IMR-90 (cell line): ENCODE results near the gene ASCL1.

Source experiments
- BHLHE40 ChIP-seq: fragments of 150-350 bp; IDR thresholded peaks from 2 replicates; pipeline ENCODE4 v1.6.1; 2016; ENCODE audit warnings: mild to moderate bottlenecking, low read depth, low read length
- CEBPB ChIP-seq: IDR thresholded peaks from 2 replicates; pipeline ENCODE4 v1.6.1; 2012; ENCODE audit warnings: low read depth, low read length, improper control_type of control experiment
- CTCF ChIP-seq: conservative IDR thresholded peaks from 2 replicates; pipeline ENCODE4 v1.5.1; 2012; ENCODE audit warnings: mild to moderate bottlenecking, low read depth, low read length, improper control_type of control experiment
- ELK1 ChIP-seq: fragments of 150-350 bp; IDR thresholded peaks from 2 replicates; pipeline ENCODE4 v1.6.1; 2016; ENCODE audit warnings: low read depth, mild to moderate bottlenecking, low read length, moderate library complexity, borderline replicate concordance
- FOS ChIP-seq: fragments of 150-350 bp; IDR thresholded peaks from 2 replicates; pipeline ENCODE4 v1.6.1; 2016; ENCODE audit warnings: low read depth, low read length
- MAFK ChIP-seq: IDR thresholded peaks from 2 replicates; pipeline ENCODE4 v1.6.1; 2012; ENCODE audit warnings: low read depth, low read length, improper control_type of control experiment
- MAZ ChIP-seq: IDR thresholded peaks from 2 replicates; pipeline ENCODE4 v1.6.1; 2012; ENCODE audit warnings: low read depth, mild to moderate bottlenecking, low read length, improper control_type of control experiment, moderate library complexity, borderline replicate concordance
- NFE2L2 ChIP-seq: fragments of 150-350 bp; IDR thresholded peaks from 2 replicates; pipeline ENCODE4 v1.6.1; 2016; ENCODE audit warnings: low read depth, mild to moderate bottlenecking, low read length
- POLR2A ChIP-seq: IDR thresholded peaks from 2 replicates; pipeline ENCODE4 v1.6.1; 2012; ENCODE audit warnings: mild to moderate bottlenecking, low read depth, low read length
- RAD21 ChIP-seq: IDR thresholded peaks from 2 replicates; pipeline ENCODE4 v1.6.1; 2012; ENCODE audit warnings: low read length, improper control_type of control experiment
- RCOR1 ChIP-seq: IDR thresholded peaks from 2 replicates; pipeline ENCODE4 v1.6.1; 2012; ENCODE audit warnings: mild to moderate bottlenecking, low read length, improper control_type of control experiment; ENCODE audit not compliant: insufficient replicate concordance
- RFX5 ChIP-seq: IDR thresholded peaks from 2 replicates; pipeline ENCODE4 v1.8.0; 2012; ENCODE audit warnings: low read depth, mild to moderate bottlenecking, low read length, moderate library complexity
- SMC3 ChIP-seq: fragments of 150-350 bp; IDR thresholded peaks from 2 replicates; pipeline ENCODE4 v1.6.1; 2016; ENCODE audit warnings: low read depth, mild to moderate bottlenecking, antibody characterized with exemption, low read length, moderate library complexity
- USF2 ChIP-seq: fragments of 150-350 bp; IDR thresholded peaks from 2 replicates; pipeline ENCODE4 v1.6.1; 2017; ENCODE audit warnings: mild to moderate bottlenecking, antibody characterized with exemption, low read length, low read depth

- no peak for TF ChIP-seq USF2
- TF ChIP-seq CTCF, result no peak
- TF ChIP-seq RAD21, result no peak
- no peak for TF ChIP-seq MAFK
- TF ChIP-seq POLR2A, result no peak
- TF ChIP-seq BHLHE40, result no peak
- TF ChIP-seq ELK1, result no peak
- TF ChIP-seq SMC3, result no peak
- TF ChIP-seq RFX5, result no peak
- no peak for TF ChIP-seq MAZ
- no peak for TF ChIP-seq RCOR1
- no peak for TF ChIP-seq NFE2L2
- no peak for TF ChIP-seq FOS
- TF ChIP-seq CEBPB, result no peak
Measured at GRCh38 chr12:102953221-102953620, 4.3 kb upstream of the ASCL1 start.
